GM23338 (cell line): ENCODE results near the gene ITPRIPL2. TPM values are rescaled to one million over a fixed set of nuclear protein-coding genes. Genes with fewer than 3 reads are reported as not detected.

Experiments used
- ATAC-seq: fragments of 200-7000 bp; cut with Tn5 transposase; 3 replicates; pipeline ENCODE4 v1.9.1; 2020
- DNase-seq: peaks from one replicate; pipeline ENCODE4 v3.0.0-alpha.2; 2015; ENCODE audit warnings: low spot score
- H2AFZ ChIP-seq: fragments of 200-600 bp; sonication (generic); 2 replicates; pipeline ENCODE4 v1.8.0; 2016; ENCODE audit warnings: antibody characterized with exemption, mild to moderate bottlenecking, moderate library complexity
- H3F3A ChIP-seq: fragments of 200-600 bp; sonication (generic); replicated peaks from 2 replicates; pipeline ENCODE4 v1.8.0; 2017; ENCODE audit warnings: antibody characterized with exemption, mixed run types, low read depth
- H3K27ac ChIP-seq: fragments of 200-600 bp; sonication (generic); 2 replicates; pipeline ENCODE4 v1.6.1; 2016; ENCODE audit warnings: low read depth
- H3K27me3 ChIP-seq: fragments of 200-600 bp; sonication (generic); 2 replicates; pipeline ENCODE4 v1.8.0; 2016; ENCODE audit warnings: mild to moderate bottlenecking, mixed run types, moderate library complexity; ENCODE audit not compliant: insufficient read depth
- H3K36me3 ChIP-seq: fragments of 200-600 bp; sonication (generic); 2 replicates; pipeline ENCODE4 v1.8.0; 2016; ENCODE audit warnings: mild to moderate bottlenecking; ENCODE audit not compliant: insufficient read depth
- H3K4me1 ChIP-seq: fragments of 200-600 bp; sonication (generic); 2 replicates; pipeline ENCODE4 v1.8.0; 2016; ENCODE audit warnings: mild to moderate bottlenecking, moderate library complexity; ENCODE audit not compliant: insufficient read depth
- H3K4me2 ChIP-seq: fragments of 200-600 bp; sonication (generic); 2 replicates; pipeline ENCODE4 v1.7.1; 2017; ENCODE audit warnings: mixed run types
- H3K4me3 ChIP-seq: fragments of 200-600 bp; sonication (generic); 2 replicates; pipeline ENCODE4 v1.6.1; 2016; ENCODE audit warnings: mixed run types
- H3K79me2 ChIP-seq: fragments of 200-600 bp; sonication (generic); replicated peaks from 2 replicates; pipeline ENCODE4 v1.8.0; 2017; ENCODE audit warnings: mild to moderate bottlenecking; ENCODE audit not compliant: insufficient read depth
- H3K9me2 ChIP-seq: fragments of 200-600 bp; sonication (generic); 2 replicates; pipeline ENCODE4 v1.8.0; 2017; ENCODE audit not compliant: insufficient read depth
- H4K20me1 ChIP-seq: fragments of 200-600 bp; sonication (generic); replicated peaks from 2 replicates; pipeline ENCODE4 v1.8.0; 2017; ENCODE audit warnings: mild to moderate bottlenecking; ENCODE audit not compliant: insufficient read depth
- H3K27ac Mint-ChIP-seq: 2 replicates; pipeline ENCODE4 v1.8.0; 2020; ENCODE audit warnings: inconsistent platforms, mild to moderate bottlenecking, moderate library complexity, mixed read lengths
- H3K27me3 Mint-ChIP-seq: 3 replicates; pipeline ENCODE4 v1.8.0; 2022; ENCODE audit warnings: low read depth, mild to moderate bottlenecking, moderate library complexity, mixed read lengths, inconsistent platforms; ENCODE audit not compliant: insufficient read depth, poor library complexity
- H3K36me3 Mint-ChIP-seq: 3 replicates; pipeline ENCODE4 v1.8.0; 2021; ENCODE audit warnings: low read depth, mild to moderate bottlenecking, inconsistent platforms, moderate library complexity, mixed read lengths
- H3K4me1 Mint-ChIP-seq: 3 replicates; pipeline ENCODE4 v1.8.0; 2020; ENCODE audit warnings: mild to moderate bottlenecking, inconsistent platforms, mixed read lengths
- H3K4me3 Mint-ChIP-seq: 3 replicates; pipeline ENCODE4 v1.8.0; 2021; ENCODE audit warnings: moderate library complexity, mild to moderate bottlenecking, inconsistent platforms, mixed read lengths
- H3K9me3 Mint-ChIP-seq: 3 replicates; pipeline ENCODE4 v1.8.0; 2020; ENCODE audit warnings: moderate library complexity, mild to moderate bottlenecking, inconsistent platforms, mixed read lengths
- CREB1 ChIP-seq: fragments of 250-450 bp; sonication (Bioruptor Pico); IDR thresholded peaks from 2 replicates; pipeline ENCODE4 v1.5.0; 2020; ENCODE audit warnings: low read depth, mild to moderate bottlenecking, moderate library complexity
- EZH2 ChIP-seq: fragments of 200-600 bp; sonication (generic); IDR thresholded peaks from one replicate; pipeline ENCODE4 v1.8.0; 2017; ENCODE audit warnings: antibody characterized with exemption, mild to moderate bottlenecking, low read depth; ENCODE audit not compliant: unreplicated experiment
- EZH2phosphoT487 ChIP-seq: fragments of 200-600 bp; sonication (generic); IDR thresholded peaks from one replicate; pipeline ENCODE4 v1.8.1; 2018; ENCODE audit warnings: antibody characterized with exemption; ENCODE audit not compliant: unreplicated experiment
- JUNB ChIP-seq: IDR thresholded peaks from one replicate; pipeline ENCODE4 v1.6.1; 2016; ENCODE audit warnings: antibody characterized with exemption; ENCODE audit not compliant: unreplicated experiment
- NANOG ChIP-seq: IDR thresholded peaks from 2 replicates; pipeline ENCODE4 v1.6.1; 2016; ENCODE audit warnings: antibody characterized with exemption, borderline replicate concordance
- ZNF114 ChIP-seq: fragments of 250-450 bp; sonication (Bioruptor Pico); IDR thresholded peaks from 2 replicates; pipeline ENCODE4 v1.5.0; 2020; ENCODE audit warnings: mild to moderate bottlenecking, moderate library complexity
- ZNF331 ChIP-seq: fragments of 250-450 bp; sonication (Bioruptor Pico); IDR thresholded peaks from 2 replicates; pipeline ENCODE4 v1.5.0; 2020; ENCODE audit warnings: low read depth, mild to moderate bottlenecking, moderate library complexity
- polyA plus RNA-seq: library from polyadenylated mRNA; unstranded; fragments of >200 nt; fragmentation: Nextera tagmentation; extraction: Ambion mirVana; gene quantifications from 2 replicates; pipeline ENCODE4 v1.2.1, GENCODE V29; 2016
- total RNA-seq: library from RNA; depleted of rRNA; stranded (reverse); fragments of >200 nt; shearing (Covaris generic); gene quantifications from 2 replicates; pipeline ENCODE4 v1.2.3, GENCODE V29; 2014
- TF ChIP-seq, protein P1 (sequence below), 2 experiments: fragments of 200-600 bp in 1 of 2; sonication (generic) in 1 of 2; conservative IDR thresholded peaks; 2 replicates each; pipeline versions ENCODE4 v1.5.1 to v1.6.1; 2016 to 2017; ENCODE audit warnings: antibody characterized with exemption in 2 of 2, low read depth in 2 of 2, mild to moderate bottlenecking in 2 of 2, moderate library complexity in 1 of 2
- TF ChIP-seq, protein P2 (sequence below): IDR thresholded peaks from 2 replicates; pipeline ENCODE4 v1.6.1; 2016; ENCODE audit warnings: antibody characterized with exemption

The ITPRIPL2 gene
- total and polyA plus RNA-seq, 2 experiments from 2014 or later = 0.94 to 8.3 TPM

GRCh38 chr16:19095654-19096053, 18.1 kb upstream of the ITPRIPL2 start (continued):
- TF ChIP-seq CREB1 (CRISPR knock-in tag) = no peak
- TF ChIP-seq ZNF331 (CRISPR knock-in tag) = no peak
- no peak for TF ChIP-seq EZH2
- TF ChIP-seq JUNB = no peak
- TF ChIP-seq, protein P1, sequence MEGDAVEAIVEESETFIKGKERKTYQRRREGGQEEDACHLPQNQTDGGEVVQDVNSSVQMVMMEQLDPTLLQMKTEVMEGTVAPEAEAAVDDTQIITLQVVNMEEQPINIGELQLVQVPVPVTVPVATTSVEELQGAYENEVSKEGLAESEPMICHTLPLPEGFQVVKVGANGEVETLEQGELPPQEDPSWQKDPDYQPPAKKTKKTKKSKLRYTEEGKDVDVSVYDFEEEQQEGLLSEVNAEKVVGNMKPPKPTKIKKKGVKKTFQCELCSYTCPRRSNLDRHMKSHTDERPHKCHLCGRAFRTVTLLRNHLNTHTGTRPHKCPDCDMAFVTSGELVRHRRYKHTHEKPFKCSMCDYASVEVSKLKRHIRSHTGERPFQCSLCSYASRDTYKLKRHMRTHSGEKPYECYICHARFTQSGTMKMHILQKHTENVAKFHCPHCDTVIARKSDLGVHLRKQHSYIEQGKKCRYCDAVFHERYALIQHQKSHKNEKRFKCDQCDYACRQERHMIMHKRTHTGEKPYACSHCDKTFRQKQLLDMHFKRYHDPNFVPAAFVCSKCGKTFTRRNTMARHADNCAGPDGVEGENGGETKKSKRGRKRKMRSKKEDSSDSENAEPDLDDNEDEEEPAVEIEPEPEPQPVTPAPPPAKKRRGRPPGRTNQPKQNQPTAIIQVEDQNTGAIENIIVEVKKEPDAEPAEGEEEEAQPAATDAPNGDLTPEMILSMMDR (conservative IDR thresholded peaks at IDR 0.05; ENCODE audit: low read depth in 2 of 2) = no peak
- TF ChIP-seq EZH2phosphoT487 = no peak

DNA sequence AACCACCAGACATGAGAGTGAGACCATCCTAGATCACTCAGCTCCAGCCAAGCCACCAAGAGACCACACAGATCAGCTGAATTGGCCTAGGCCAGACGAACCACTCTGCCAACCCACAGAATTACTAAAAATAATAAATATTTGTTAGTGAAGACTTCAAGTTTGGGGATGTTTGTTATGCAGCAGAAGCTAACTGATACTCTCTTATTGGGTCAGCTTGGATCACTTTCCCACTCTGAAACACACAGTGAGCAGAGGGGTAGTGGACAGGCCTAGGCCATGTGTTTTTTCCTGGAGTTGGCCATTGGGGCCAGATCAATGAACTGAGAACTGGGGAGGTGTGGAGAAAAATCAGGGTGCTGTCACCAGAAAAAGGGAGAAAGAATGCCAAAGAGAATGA, 15.6 kb upstream of the ITPRIPL2 start:
- no peak overlapping the region for H3K4me2 ChIP-seq
- no peaks in the 10 kb centered on the region for H3K27me3 ChIP-seq
- Mint-ChIP-seq H3K36me3 (peaks cover 2% of the 10 kb centered on the region; the same call in 1 of the 3 replicates), H3K27ac (no peak overlapping the region), H3K9me3 (peaks cover 6% of the 10 kb centered on the region; the same call in 2 of the 3 replicates), H3K4me1 (no peaks in the 10 kb centered on the region; the same call in 2 of the 3 replicates), H3K27me3 (no peaks in the 10 kb centered on the region), H3K4me3 (no peak overlapping the region)
- H3K27ac ChIP-seq = no peak overlapping the region
- no peaks in the 10 kb centered on the region for H3K79me2 ChIP-seq
- no peak overlapping the region for H3K4me3 ChIP-seq
- ATAC-seq (no peak), DNase-seq (no peak)
- TF ChIP-seq EZH2phosphoT487 (no peak), ZNF114 (CRISPR knock-in tag) (no peak), JUNB (no peak)
- no peaks in the 10 kb centered on the region for H3K36me3 ChIP-seq
- H3K9me2 ChIP-seq = no peaks in the 10 kb centered on the region
- no peaks in the 10 kb centered on the region for H4K20me1 ChIP-seq
- no peaks in the 10 kb centered on the region for H3K4me1 ChIP-seq
- H2AFZ ChIP-seq = no peak overlapping the region
- no peaks in the 10 kb centered on the region for H3F3A ChIP-seq

GRCh38 chr16:19102187-19102872, 11.4 kb upstream of the ITPRIPL2 start:
- Histone ChIP-seq H3K27ac (no peak overlapping the region), H3K27me3 (no peaks in the 10 kb centered on the region), H3K4me2 (no peak overlapping the region), H4K20me1 (no peaks in the 10 kb centered on the region), H3F3A (no peaks in the 10 kb centered on the region), H3K9me2 (no peaks in the 10 kb centered on the region), H2AFZ (no peak overlapping the region), H3K79me2 (no peaks in the 10 kb centered on the region), H3K36me3 (no peaks in the 10 kb centered on the region), H3K4me1 (no peaks in the 10 kb centered on the region; the same call in 1 of the 2 replicates), H3K4me3 (no peak overlapping the region)
- H3K4me1 Mint-ChIP-seq = peaks cover 9% of the 10 kb centered on the region
- peaks cover 4% of the 10 kb centered on the region for H3K27me3 Mint-ChIP-seq
- no peak for ATAC-seq
- peaks cover 2% of the 10 kb centered on the region; the same call in 1 of the 3 replicates for H3K36me3 Mint-ChIP-seq
- no peak overlapping the region for H3K4me3 Mint-ChIP-seq
- H3K9me3 Mint-ChIP-seq = peaks cover 6% of the 10 kb centered on the region; the same call in 1 of the 3 replicates
- DNase-seq = no peak
- no peak overlapping the region for H3K27ac Mint-ChIP-seq
- no peak for TF ChIP-seq ZNF114 (CRISPR knock-in tag)
- TF ChIP-seq, protein P2, sequence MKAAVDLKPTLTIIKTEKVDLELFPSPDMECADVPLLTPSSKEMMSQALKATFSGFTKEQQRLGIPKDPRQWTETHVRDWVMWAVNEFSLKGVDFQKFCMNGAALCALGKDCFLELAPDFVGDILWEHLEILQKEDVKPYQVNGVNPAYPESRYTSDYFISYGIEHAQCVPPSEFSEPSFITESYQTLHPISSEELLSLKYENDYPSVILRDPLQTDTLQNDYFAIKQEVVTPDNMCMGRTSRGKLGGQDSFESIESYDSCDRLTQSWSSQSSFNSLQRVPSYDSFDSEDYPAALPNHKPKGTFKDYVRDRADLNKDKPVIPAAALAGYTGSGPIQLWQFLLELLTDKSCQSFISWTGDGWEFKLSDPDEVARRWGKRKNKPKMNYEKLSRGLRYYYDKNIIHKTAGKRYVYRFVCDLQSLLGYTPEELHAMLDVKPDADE = no peak
- TF ChIP-seq NANOG = no peak
- TF ChIP-seq, protein P1 (conservative IDR thresholded peaks at IDR 0.05; ENCODE audit: low read depth in 2 of 2) = no peak
- TF ChIP-seq EZH2 = no peak
- TF ChIP-seq JUNB = no peak
- TF ChIP-seq ZNF331 (CRISPR knock-in tag) = no peak
